HG02840 (cell line): ENCODE measurements around the gene CELF2.
"Not testable (repeated sequence)": the region's sequence is repeated elsewhere in the genome, so short reads cannot be mapped to it uniquely, and the experiment has no call there.

Experiments
- ATAC-seq: cut with Tn5 transposase; IDR thresholded peaks from one replicate; pipeline ENCODE4 v1.9.1; 2021; ENCODE audit warnings: mild to moderate bottlenecking, moderate library complexity, moderate number of reproducible peaks; ENCODE audit not compliant: unreplicated experiment, low FRiP score

CELF2 gene

DNA sequence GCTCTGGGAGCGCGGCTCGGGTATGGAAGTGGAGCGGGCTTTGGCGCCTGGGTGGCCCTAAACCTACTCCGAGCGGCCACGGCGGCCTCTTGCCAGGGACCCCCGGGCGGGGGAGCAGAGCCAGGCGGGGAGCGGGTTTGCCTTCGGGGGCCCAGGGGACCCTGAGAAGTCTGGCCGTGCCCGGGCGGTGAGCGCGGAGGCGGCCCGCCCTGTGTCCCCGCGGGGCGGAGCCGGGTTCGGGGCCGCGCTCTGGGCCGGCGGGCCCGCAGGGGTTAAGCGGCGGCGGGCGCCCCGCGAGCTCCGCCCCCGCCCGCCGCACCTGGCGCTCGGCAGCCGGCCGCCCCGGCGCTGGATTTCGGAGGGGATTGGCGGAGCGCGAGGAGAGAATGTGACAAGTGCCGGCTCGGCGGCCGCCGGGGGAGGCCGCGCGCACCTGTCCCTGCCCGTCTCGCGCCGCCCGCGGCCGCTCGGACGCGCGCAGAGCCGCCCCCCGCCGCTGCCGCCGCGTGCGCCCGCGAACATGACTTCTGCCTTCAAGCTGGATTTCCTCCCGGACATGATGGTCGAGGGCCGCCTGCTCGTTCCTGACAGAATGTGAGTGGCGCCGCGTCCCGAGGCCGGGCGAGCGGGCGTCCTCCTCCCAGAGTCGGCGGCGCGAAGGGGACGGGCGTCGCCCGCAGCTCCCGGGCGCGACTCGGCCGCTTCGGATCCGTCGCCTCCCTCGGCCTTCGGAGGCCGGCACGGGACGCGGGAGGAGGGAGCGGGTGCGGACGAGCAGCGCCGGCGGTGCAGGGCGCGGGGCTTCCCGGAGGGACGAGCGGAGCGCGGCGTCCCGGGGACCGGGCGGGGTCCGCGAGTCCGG lies at the start of gene CELF2:
CELF2 (plus strand) TSS at position 303 of the 862 bp plus-strand sequence; CDS start at position 521, 218 bp downstream.
- ATAC-seq = peak; percentile 48

DNA sequence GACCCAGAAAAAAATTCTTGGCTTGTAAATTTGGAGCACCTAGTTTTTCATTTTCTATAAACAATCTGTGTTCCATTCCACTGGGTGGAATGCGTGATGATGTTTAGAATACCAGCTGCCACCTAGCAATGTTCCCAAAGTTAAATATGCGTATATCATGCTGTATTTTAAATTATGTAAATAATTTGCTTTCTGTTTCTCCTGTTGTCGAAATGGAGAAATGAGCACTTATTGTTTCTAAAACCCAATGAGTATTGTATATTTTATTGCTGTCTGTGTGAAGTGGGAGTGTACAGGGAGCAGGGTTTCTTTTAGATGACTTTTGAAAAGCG lies 49.4 kb upstream of the CELF2 start:
- ATAC-seq = no peak

DNA sequence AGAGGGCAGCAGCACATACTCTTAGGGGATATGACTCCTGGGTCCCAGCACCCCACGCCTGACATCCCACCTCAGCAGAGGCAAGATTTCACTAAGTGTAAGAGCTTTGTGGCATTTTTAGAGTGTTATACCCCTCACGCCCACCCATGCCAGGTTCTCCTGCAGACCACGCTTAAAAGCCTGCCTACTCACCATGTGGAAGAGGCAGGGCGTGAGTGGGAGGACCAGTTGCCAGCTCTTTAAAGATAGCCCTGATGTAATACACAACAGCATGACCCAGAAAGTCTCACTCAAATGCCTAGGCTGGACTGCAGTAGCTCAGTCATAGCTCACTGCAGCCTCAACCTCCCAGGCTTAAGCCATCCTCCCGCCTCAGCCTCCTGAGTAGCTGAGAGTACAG lies 44.4 kb upstream of the CELF2 start:
- ATAC-seq = no peak

DNA sequence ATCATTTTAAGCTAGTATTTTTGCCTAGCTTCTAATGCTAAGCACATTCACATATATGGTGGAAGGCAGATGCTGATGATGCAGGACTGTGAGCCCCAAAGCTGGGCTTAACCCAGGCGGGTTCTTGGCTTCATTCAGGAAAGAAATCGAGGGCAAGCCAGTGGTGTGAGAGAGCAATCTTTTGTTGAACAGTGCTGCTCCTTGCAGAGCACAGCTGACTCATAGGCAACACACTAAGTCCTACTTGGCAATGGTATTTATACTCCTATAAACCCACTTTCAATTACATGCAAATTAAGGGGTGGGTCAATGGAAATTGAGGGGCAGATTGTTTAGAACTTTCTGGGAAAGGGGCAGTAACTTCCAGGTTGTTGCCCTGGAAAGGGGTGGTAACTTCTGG lies 42.0 kb upstream of the CELF2 start:
- ATAC-seq = no peak

DNA sequence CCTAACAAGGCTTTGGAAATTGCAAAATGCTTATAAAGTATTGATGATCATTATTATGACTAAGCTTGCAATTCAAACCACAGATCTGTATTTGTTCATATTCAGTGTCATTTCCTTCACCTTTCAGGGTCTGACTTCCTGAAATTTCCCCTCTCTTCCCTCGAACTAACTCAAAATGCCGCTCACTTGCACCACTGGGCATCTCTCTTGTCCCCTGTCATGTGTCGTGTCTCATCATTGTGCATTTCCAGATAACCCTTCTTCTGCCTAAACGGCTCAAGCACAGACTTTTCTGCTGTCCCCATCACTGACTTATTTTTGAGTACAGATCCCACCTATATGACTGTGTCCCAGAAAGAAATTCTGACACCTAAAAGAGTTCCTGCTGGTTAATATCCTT lies 41.0 kb upstream of the CELF2 start:
- no peak for ATAC-seq

DNA sequence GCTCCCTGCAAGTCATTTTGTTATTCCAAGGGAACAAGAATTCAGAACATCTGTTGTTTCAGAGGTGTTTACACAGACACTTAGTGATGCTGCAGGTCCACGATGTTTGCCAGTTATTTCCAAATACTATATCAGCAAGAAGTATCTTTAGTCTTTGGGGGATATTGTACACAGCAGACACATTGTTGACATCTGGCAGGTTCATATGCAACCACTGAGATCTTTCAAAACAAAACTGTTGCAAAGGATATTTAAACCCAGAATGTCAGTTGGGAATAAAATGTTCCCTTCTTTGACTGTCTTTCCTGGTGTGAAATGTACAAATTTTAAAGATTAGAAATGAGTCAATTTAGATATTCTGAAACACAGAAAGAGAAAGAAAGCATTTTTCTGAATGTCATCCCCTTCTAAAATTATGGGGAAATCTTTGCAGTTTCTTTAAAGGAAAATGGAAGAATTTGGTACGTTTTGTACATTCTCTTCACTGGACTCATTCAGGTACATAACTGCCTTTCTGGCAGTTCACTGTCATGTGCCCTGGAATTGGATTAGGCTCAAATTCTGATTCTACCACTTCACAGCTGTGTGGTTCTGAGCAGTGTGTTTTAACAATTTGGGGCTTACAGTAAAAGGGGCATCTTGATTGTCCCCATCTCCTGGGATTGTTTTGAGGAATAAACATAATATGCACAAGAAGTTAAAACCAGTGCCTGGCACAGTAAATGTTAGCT lies 40.3 kb upstream of the CELF2 start:
- no peak for ATAC-seq

DNA sequence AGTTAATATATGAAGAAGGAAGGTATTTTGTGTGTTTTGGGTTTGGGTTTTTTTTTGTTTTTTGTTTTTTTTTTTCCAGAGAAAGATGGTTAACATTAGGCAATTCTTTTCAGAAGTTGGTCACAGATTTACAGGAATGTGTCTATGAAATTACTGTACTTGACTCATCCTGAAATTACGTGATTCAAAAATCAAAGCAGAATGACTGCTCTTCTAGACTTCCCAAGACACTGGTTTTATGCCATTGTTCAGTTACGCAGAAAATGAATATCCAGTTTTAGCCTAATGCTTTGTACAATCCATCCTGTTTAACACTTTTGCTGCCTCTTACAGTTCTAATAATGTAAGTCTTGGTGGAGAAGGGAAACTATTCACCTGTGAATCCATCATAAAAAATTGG lies 39.7 kb upstream of the CELF2 start:
- no peak for ATAC-seq

DNA sequence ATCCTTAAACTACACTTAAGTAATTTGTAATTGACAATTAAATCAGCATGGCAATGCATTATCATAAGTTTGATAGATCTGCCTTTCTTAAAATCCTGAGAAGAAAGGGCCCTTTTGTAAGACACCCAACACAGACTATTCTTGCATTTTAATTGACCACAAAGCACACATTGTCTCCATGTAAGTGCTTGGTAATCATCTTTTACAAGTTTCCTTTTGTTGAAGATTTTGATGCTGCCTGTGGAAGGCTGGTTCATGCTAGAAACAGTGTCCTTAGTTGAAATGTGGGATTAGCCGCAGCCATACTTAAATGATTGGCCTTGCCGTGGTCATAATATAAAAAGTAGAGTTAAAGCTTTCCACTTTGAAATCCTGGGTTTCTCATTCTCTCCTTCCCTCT lies 32.3 kb upstream of the CELF2 start:
- ATAC-seq = no peak

DNA sequence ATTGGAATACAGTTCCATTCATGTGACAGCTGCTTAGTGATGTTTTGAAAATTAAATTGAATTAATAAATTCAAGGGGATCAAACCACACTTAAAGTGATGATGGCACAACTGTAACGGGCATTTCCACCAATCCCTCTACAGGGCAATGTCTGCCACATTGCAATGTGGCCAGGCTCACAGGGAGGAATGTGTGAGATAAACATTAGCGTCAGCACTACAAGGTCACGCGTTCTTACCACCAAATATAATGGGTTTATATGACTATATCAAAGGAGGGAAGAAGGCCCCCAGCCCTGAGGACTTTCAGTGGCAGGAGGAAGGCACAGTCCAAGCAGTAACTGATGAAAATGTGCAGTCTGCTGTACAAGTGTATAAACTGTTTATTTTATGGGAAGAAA lies 31.1 kb upstream of the CELF2 start:
- ATAC-seq = no peak

DNA sequence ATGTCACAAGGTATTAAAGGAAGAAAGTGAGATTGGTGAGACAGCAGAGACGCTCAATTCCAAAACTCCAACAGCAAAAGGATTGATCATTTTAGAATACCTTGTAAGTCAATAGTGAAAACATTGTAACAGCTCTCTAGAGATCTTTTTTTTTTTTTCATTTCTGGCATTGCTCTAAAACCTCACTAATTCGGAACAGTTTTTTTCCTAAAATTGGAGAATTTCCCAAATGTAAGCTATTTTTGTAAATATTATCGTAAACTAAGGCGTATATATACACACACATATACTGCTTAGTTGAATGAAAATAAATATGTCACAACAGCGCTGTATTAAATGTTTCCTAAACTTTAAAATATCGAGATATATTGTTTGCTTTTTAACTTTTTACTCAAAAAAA lies 30.6 kb upstream of the CELF2 start:
- no peak for ATAC-seq

DNA sequence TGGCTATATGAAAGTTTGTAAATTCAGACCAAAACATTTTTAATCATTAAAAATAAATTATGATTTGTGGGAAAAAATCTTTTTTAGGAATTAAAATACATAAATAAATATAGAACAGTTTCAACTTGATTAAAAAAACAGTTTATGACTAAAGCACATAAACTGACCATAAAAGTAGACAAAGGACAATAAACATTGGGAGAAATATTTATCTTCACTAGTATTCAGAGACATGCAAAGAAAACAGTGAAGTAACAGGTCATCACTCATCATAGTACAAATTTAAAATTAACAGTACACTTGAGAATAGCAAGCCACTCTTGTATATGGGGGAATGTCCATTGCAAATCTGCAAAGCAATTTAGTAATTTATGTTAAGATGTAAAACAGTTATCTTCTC lies 28.0 kb upstream of the CELF2 start:
- no peak for ATAC-seq

DNA sequence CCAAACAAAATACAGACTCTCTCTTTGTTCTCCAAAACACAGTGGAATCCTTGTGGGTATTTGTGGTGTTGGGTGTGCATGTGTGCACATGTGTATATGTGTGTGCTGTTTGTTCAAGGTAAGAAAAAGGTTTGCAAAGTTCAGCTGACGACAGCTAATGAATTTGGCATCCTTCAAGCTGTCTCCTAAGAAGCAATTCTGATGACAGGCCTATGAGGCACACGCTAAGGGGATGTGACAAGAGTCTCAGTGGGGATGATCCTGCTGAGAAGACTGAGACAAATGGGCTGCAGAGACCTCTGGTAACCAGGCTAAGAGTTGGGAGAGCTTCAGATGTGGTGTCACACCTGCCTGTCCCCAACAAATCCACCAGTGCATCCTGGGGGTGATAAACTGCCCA lies 26.5 kb upstream of the CELF2 start:
- ATAC-seq = no peak

DNA sequence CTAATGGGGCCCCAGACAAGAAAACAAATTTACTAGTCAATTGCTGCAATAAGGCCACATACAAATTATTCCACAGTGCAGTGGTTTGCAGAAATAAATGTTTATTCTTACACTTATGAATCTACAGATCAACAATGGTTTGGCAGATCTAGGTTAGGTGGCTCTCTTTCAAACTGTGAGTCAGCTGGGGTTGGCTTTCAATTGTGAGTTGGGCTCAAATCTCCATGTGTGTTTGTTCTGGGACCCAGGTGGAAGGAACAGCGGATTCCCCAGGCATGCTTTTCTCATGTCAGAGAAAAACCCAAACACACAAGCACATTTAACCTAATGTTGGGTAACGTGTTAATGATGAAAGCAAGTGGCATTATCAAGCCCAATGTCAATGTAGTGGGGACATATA lies 25.6 kb upstream of the CELF2 start:
- ATAC-seq = no peak

DNA sequence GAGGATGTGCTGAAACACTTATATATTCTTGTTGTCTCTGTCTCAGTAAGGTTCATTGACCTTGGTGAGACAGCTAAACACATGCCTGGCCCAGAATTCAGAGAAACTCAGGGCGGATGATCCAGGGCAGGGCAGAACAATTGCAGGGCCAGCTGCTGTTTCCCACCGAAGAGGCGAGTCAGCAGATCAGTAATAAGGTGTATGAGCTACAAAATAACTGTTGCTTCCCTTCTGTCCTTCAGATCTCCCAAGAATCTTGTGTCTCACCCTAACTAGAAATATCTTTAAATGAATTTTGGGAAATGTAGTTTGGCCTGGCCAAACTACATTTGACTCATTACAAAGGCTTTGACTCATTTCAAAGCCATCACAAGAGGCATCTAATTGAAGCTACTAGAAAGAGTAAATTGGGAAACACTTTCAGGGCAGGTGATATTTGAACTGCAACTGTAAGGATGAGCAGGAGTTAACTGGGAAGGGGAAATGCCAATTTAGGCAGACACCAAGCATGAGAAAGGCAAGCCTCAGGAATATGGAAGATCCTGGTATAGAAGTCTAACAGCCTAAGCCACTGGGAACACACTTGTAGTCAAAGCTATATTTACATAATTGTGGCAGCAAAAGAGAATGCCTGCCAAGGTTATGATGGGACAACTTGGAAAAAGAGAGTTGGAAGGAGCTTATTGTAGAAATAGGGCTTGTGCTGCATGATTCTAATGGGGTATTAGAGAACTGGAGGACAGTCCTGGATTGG lies 24.5 kb upstream of the CELF2 start:
- ATAC-seq = no peak

DNA sequence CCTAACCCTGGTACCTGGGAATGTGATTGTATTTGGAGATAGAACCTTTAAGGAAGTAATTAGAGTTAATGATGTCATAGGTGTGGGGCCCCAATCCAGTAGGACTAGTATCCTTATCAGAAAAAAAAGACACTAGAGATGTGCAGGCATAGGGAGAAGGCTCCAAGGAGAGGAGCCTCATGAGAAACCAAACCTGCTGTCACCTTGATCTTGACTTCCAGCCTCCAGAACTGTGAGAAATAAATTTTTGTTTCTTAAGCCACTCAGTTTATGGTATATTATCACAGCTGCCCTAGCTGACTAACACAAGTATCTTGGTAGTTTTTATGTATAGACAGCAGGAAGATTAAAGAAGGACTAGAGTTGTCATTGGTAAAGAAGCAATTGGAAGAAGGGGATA lies 23.9 kb upstream of the CELF2 start:
- ATAC-seq = no peak

DNA sequence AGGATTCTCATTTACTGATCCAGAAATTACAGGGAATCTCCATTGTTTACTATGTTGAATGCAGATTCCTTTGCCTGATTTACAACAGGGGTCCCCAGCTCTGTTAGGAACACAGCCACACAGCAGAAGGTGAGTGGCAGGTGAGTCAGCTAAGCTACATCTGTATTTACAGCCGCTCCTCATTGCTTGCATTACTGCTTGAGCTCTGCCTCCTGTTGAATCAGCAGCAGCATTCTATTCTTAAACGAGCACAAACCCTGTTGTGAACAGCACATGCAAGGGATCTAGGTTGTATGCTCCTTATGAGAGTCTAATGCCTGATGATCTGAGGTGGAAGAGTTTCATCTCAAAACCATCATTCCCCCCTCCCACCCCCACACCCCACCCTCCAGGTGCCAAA lies 23.3 kb upstream of the CELF2 start:
- ATAC-seq = no peak

DNA sequence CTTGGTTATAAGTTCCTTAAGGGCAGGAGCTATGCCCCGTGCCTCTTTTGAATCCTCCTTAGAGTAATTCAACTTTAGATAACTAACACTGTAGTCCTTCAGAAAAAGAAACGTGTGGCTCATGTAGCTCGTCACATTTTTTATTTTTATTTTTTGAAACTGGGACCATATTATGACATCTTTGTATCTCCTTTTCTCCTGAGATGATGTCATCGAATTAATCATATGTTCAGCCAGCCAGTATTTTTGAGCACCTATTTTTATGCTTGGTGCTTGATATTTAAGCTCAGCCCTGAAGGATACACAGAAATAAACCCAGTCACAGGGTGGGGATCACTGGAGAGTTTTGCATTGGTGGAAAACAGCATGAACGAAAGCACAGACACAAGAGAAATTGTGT lies 22.6 kb upstream of the CELF2 start:
- no peak for ATAC-seq

DNA sequence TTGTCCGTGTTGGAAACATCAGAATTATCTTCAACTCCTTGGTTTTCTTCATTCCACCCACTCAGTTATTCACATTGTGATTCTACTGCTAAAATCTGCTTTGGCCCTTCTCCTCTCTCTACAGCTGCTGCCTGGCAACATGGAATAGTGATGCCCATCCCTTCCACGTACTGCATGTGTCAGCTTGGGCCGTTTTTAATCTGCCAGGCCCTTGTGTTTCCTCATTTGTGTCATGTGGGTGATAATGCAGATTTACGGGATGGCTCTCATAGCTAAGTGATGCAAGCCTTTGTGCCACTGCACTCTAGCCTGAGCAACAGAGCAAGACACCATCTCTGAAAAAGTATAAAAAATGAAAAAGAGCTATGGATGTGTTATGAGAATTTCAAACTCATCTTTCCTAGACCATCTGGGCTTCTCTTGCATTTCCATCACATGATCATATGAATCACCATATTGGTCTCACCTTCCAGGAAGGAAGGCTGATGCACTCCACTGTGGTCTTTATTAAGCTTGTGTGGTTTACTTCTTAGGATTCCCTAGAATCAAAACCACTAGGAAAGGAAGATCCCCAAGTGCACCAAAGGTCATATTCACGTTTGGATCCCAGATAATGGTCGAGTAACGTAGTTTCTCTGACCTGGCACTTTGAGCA lies 20.6 kb upstream of the CELF2 start:
- no peak for ATAC-seq

DNA sequence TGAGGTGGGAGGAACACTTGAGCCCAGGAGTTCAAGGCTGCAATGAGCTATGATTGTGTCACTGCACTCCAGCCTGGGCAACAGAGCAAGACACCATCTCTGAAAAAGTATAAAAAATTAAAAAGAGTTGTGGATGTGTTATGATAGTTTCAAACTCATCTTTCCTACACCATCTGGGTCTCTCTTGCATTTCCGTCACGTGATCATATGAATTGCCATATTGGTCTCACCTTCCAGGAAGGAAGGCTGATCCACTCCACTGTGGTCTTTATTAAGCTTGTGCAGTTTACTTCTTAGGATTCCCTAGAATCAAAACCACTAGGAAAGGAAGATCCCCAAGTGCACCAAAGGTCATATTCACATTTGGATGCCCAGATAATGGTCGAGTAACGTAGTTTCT lies 18.2 kb upstream of the CELF2 start:
- ATAC-seq = not testable (repeated sequence)

DNA sequence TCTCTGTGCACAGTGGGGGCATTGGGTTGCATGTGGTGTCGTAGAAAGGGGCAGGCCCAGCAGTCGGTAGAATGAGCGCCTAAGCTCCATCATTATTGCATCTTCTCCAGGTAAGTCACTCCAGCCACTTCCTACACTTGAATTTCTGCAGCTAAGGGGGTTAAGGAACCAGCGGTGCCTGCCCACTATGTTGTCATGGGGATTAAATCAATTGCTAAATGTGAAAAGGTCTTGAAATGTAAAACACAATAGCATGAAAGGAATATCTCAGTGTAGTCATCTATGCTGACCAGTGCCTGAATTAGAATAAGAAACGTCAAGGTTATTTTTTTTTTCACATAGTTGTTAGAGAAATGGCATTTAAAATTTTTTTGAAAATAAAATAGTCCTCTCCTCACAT lies 15.2 kb upstream of the CELF2 start:
- no peak for ATAC-seq

DNA sequence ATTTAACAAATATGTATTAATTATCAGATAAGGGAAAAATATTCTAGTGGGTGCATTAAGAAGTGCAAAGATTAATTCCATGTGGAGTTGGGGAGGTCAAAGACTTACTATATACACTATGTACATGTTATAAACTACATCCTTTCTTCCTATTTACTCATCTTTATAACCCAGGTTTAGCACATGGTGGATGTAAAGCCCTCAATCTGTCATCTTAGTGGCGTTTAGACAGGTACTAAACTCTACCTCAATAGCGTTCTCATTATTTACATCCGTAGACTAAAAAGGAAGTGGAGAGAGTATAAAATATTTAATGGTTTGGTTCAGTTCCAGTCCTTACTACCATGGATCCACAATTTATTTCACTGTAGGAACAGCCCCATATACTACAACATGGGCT lies 14.8 kb upstream of the CELF2 start:
- no peak for ATAC-seq
